ENCODE data around the gene DIAPH1.

The DIAPH1 gene

DNA sequence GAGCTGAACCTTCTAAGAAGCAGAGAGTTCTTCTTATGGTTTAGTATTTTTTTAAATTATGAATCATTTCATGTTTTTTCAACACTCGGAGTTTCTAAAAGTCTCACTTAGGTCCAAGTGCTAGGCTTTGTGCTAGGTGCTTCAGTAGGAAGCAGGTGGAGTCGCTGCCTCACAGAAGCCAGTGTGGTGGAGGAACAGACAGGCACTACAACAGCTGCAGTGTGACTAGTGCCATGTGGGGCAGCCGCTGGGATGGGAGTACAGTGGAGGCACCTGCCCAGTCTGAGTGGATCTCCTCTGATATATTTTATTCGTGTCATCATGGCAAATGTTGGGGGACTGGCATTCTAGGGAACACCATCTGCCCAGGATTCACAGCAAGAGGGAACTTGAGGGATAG is 114.6 kb downstream of the DIAPH1 start:
- no peak overlapping the region for H3K27ac ChIP-seq
- TF ChIP-seq ZFX (IDR thresholded peaks at IDR 0.05) = no peak

DNA sequence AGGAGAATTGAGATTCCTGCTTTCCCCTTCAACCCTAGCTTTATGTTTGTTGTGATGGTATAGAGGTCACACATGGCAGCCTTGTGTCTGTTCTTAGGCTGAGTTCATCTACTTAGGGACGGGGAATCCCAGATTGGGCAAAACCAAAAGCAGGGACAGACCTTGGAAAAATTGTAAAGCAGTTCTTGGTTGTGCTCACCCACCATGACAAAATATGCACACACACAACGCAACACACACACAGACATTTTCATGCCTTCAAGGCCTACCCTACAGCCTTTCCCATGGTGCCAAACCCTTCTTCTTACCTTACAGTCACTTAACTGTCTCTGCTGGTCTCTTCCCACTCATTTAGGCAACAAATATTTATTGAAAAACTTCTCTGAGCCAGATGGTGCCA is 115.1 kb downstream of the DIAPH1 start:
- TF ChIP-seq, protein P1, sequence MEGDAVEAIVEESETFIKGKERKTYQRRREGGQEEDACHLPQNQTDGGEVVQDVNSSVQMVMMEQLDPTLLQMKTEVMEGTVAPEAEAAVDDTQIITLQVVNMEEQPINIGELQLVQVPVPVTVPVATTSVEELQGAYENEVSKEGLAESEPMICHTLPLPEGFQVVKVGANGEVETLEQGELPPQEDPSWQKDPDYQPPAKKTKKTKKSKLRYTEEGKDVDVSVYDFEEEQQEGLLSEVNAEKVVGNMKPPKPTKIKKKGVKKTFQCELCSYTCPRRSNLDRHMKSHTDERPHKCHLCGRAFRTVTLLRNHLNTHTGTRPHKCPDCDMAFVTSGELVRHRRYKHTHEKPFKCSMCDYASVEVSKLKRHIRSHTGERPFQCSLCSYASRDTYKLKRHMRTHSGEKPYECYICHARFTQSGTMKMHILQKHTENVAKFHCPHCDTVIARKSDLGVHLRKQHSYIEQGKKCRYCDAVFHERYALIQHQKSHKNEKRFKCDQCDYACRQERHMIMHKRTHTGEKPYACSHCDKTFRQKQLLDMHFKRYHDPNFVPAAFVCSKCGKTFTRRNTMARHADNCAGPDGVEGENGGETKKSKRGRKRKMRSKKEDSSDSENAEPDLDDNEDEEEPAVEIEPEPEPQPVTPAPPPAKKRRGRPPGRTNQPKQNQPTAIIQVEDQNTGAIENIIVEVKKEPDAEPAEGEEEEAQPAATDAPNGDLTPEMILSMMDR (conservative IDR thresholded peaks at IDR 0.05) = no peak
- TF ChIP-seq ZFX (IDR thresholded peaks at IDR 0.05) = no peak
- H3K27ac ChIP-seq = no peak overlapping the region

DNA sequence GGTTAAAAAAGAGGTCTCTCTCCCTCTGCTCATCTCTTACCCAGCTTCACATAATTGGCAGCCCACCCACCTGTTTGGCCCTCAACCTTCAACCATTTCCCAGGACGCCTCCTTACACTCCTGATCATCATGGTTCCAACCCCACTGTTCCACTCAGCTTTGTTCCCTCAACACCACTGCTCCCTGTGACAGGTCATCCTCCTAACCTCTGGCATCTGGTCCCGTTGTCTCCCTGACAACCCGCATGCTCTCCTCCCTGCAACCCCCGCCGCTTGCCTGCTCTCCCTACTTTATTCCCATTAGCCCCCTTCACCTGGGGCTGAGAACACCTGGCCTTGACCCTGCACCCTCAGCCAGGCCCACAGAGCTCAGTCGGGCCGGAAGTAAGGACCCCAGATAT is 117.0 kb downstream of the DIAPH1 start:
- TF ChIP-seq ZFX (IDR thresholded peaks at IDR 0.05) = no peak
- TF ChIP-seq, protein P1 (conservative IDR thresholded peaks at IDR 0.05) = no peak
- H3K27ac ChIP-seq = no peak overlapping the region

DNA sequence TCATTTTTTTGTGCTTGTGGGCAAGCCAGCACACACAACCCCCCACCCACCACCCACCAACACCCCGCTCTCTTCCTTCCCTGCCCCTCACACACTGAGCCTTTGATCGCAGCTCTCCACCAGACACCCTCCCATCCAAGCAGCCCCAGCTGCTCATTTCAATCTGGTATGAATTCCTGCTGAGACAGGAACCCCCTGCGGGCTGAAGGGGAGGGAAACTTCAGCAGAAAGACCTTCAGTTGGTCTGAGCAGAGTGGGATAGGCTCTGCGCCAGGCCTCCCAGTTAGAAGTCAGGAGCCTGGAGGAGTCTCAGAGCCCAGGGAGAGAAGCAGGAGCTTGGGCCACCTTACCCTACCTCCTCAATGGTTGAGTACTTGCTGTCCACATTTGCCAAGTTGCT is 122.8 kb downstream of the DIAPH1 start:
- H3K27ac ChIP-seq = no peak overlapping the region
- TF ChIP-seq, protein P1 (conservative IDR thresholded peaks at IDR 0.05) = no peak
- TF ChIP-seq ZFX (IDR thresholded peaks at IDR 0.05) = no peak

DNA sequence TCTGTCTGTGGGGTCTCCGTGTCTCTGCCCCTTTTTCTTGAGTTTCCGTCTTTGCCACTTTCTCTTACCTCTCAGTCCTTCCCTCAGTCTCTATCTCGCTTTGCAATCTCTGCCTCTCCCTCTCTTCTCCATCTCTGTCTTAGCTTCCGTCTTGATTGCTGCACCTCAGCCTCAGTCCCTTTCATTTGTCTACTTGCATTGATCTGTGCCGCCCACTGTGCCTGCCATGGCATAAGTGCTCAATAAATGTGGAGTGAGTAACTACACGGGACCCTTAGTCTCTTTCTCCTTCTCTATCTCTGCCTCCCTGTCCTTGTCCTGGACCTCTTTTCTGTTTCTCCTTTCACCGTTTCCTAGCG is 123.4 kb downstream of the DIAPH1 start:
- H3K27ac ChIP-seq = no peak overlapping the region
- no peak for TF ChIP-seq ZFX (IDR thresholded peaks at IDR 0.05)
- TF ChIP-seq, protein P1 (conservative IDR thresholded peaks at IDR 0.05) = no peak

DNA sequence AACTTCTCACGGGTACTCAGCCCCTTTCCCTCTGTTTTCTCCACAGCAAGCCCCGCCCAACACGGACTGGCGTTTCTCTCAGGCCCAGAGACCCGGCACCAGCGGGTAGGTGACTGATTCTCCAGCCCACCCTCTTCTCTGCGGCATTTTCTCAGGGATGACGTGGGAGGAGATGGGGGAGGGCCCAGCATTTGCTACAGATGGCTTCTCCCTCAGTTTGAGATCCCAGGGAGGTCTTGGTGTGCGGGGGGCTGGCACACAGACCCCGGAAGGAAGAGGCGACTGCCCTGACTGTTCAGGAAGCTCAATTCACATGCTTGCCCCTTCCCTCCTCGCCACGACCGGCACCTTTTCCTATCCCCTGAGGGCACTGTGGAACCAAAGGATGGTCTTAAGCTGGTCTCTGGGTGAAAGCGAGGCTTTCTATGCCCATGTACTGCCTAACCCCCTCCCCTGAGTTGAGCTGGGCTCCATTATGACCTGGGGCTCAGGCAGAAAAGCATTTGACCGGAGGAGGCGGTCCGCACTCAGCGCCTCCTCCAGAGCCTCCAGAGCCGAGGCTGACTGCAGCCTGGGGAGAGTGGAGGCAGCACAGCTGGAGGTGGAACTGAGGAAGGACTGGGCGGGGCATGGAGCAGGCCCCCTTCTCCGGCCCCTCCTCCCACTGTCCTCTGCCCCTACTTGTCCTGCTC is 123.9 kb downstream of the DIAPH1 start:
- H3K27ac ChIP-seq = no peak overlapping the region

DNA sequence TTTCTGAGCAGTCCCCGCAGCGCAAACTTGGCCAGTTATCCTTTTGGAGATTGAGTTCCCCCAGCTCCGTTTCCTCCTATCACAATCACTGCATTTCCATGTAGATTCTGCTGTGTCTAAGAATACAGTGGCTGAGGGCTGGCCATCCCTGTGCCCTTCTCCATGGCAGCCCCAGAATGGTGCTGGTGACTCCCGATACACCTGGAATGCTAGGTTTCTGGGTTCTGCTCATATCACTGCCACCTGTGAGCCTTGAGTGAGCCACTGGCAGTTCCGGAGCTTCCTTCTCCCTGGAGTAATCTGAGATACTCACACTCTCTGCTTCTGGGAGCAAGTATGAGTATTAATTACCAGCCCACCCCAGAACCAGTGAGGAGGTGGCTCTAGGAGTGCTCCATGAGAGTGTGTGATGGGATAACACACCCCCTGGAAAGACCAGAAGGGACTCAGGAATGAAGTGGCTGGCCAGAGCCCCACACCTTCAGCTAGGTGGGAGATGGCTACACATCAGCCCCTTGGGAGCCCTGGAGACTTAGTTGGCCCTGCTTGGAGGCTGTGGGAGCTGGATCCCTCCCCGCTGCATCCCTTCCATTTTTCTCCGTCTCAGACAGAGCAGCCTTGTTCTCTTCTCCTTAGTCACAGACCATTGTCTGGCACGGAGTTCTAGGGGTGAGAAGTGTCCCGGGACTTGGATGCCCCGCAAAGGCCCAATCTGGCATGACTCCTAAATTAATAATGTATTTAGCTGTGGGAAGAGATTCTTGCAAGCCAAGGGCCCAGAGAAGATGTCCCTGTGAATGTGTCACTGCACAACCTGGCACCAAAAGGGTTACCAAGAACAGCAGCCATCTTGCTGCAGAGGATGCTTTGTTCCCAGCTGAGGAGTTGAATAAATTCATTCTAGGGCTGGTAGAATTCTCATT is 125.0 kb downstream of the DIAPH1 start:
- H3K27ac ChIP-seq = no peak overlapping the region
- TF ChIP-seq ZFX (IDR thresholded peaks at IDR 0.05) = no peak
- TF ChIP-seq, protein P1 (conservative IDR thresholded peaks at IDR 0.05) = no peak

More for the DNA sequence above, 123.9 kb downstream of the DIAPH1 start:
- TF ChIP-seq, protein P1 (conservative IDR thresholded peaks at IDR 0.05) = no peak
- TF ChIP-seq ZFX (IDR thresholded peaks at IDR 0.05) = no peak

All from C4-2B (cell line).